C4-2B (cell line): Measurements from ENCODE around the gene TARS2.

ENCODE experiments used
- CTCF ChIP-seq: fragments of 450-650 bp; conservative IDR thresholded peaks from 2 replicates; pipeline ENCODE4 v1.5.1; 2017; ENCODE audit warnings: mild to moderate bottlenecking
- ZFX ChIP-seq: fragments of 450-650 bp; IDR thresholded peaks from 2 replicates; pipeline ENCODE4 v1.6.1; 2017

- no peak for TF ChIP-seq CTCF
- TF ChIP-seq ZFX, result no peak
These were observed at the start of gene TARS2 for GRCh38 chr1:150486966-150487762.
